HS-5 (cell line): ENCODE results near the gene RBM6.

Source experiments
- DNase-seq: peaks from one replicate; pipeline ENCODE4 v3.0.0-alpha.2; 2012; ENCODE audit warnings: low read depth

The RBM6 gene

DNA sequence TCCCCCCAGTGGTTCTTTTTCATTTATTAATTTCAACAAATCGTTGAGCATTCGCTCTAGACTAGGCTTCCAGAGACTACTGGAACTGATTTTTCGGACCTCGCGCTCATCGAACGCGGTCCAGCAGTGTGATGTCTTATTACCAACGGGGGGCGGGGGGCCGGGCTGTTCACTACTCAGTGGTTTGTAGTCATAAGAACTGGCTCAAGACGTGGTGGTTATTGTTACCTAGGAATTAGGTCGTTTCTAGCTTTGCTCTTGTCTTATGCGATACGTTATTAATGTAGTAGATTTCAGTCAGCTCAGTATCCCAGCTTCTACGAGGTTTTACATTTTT, 149.6 kb downstream of the RBM6 start:
- no peak for DNase-seq

- DNase-seq = no peak
These were observed 151.0 kb downstream of the RBM6 start for GRCh38 chr3:50090984-50091383.

DNA sequence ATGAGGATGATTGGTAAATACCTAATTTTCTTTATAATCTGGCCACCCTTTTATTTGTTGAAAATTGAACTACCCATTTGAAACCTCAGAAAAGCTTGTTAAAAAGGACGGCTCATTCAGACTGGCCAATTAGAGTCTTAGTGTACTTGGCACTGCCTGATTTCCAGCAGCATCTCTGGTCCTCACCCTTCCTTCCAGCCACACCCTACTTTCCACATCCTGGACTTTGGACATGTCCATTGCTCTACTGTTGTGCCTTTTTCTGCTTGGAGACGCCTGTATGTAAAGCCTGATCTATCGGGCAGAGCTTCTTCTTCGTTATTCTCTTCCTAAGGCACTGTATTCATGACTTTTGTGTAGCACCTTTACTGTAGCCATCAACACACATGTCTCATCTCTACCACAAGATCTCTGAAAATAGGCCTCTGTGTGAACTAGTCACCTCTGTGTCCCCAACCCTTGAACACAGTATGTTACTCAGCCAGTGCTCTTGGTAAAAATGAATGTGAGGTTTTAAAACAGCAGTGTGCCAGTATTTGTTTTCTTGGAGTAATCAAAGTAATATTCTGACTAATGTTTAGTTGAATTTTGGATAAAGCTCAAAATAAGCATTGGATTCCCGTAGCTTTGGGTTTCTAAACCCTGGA, 155.5 kb downstream of the RBM6 start:
- no peak for DNase-seq

GRCh38 chr3:50100386-50100785, 160.4 kb downstream of the RBM6 start:
- DNase-seq = no peak

GRCh38 chr3:50100956-50101845, 161.3 kb downstream of the RBM6 start:
- DNase-seq = no peak

DNA sequence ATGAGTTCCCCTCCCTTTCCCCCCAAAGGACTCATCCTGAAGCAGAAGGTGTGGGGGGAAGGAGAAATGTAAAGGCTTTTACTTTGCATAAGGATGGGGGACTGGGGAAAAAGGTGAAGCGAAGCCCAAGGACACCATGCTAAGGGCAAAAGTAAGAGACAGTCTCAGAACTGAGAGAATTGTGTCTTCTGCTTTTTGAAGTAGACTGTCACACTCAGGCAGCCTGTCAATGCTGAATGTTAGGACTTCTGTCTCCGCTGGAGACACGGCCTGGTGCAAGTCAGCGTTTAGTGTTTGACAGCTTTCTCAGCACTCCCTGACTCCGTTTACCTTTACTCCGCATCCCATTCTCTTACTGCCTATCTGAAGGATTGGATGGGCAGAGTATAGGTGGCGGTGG, 162.6 kb downstream of the RBM6 start:
- DNase-seq = no peak

DNA sequence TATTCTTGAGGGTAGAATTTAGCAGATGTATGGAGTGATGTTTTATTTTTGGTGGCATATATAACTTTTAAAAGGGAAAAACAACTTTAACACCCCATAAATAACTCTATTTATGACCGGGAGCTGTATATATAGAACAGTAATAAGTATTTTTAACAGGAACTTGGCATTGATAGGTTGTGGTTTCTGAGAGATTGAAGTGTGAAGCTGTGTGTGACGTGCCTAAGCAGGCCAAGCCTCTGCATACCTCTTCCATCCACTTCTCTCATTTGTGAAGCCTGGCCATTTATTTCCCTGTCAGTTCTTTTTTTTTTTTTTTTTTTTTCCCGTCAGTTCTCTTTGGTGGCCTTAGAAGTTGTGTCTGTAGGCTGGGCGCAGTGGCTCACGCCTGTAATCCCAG, 171.8 kb downstream of the RBM6 start:
- DNase-seq = no peak

DNA sequence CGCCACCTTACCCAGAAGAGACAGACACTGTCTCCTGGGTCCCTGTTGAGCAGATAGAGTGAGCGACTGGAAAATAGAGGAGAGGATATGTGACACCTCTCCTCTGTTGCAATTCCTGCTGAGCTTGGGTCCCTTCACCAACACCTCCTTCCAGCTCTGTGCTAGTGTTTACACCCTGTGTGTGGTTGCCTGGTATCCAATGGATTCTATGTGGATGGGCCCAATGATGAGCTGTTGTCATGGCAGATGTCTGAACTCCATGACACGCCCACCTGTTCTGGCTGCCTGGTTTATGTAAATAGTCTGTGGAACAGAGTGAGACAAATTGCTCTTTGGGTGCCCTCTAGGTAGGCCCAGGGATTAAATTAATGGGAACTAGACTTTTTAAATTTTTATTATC, 172.5 kb downstream of the RBM6 start:
- DNase-seq = no peak

DNA sequence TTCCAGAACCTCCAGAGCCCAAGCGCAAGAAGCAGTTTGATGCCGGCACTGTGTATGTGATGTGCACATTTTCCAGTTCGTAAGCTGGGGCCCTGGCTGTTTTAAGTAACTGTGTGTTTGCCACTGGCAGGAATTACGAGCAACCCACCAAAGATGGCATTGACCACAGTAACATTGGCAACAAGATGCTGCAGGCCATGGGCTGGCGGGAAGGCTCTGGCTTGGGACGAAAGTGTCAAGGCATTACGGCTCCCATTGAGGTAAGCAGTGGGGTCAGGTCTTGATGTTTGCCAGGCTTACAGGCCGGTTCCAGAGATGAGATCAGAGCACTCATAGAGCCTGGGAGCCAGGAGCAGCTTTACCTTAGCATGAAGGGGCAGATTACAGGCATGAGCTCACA, 177.2 kb downstream of the RBM6 start:
- no peak for DNase-seq

- no peak for DNase-seq
These were observed 178.3 kb downstream of the RBM6 start for GRCh38 chr3:50118237-50118636.

DNA sequence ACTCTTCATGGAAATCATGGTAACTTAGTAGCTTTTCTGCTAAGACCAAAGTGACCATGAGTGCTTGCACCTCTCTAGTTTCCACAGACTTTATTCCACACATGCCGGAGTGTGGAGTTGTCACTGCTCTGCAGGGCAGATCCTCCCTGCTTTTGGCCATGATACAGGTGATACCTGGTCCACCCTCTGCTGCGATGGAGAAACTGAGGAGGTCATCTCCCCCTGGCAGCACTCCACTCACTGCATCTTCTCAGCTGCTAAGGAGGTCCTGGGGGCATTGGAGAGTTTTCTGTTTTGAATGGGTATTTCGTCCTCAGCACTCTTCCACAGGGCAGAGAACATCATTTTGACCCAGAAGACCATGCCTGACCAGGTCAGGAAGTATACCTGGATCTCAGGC, 179.8 kb downstream of the RBM6 start:
- DNase-seq = no peak

- DNase-seq = no peak
These were observed 180.6 kb downstream of the RBM6 start for GRCh38 chr3:50120364-50121071.

- DNase-seq = peak; percentile 34
These were observed 181.4 kb downstream of the RBM6 start for GRCh38 chr3:50121072-50122032.

DNA sequence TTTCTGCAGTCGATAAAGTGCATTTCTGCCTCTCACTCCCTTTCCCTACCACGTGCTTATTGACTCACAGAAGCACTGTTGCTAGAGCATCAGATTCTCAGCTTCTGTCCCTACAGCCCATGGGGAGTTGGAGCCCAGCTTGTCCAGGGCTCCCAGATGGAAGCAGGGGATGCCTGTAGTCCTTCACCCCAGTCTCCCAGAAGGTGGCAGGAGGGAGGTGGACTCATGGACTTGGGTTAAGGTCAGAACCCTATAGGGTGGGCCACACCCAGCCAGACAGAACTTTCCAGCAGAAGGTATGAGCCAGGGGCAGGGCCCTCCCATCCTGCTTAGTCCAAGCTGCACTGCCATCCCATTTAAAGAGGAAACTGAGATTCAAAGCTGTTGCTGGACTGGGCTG, 182.1 kb downstream of the RBM6 start:
- DNase-seq = no peak

- DNase-seq = no peak
These were observed 182.9 kb downstream of the RBM6 start for GRCh38 chr3:50122661-50123391.

DNA sequence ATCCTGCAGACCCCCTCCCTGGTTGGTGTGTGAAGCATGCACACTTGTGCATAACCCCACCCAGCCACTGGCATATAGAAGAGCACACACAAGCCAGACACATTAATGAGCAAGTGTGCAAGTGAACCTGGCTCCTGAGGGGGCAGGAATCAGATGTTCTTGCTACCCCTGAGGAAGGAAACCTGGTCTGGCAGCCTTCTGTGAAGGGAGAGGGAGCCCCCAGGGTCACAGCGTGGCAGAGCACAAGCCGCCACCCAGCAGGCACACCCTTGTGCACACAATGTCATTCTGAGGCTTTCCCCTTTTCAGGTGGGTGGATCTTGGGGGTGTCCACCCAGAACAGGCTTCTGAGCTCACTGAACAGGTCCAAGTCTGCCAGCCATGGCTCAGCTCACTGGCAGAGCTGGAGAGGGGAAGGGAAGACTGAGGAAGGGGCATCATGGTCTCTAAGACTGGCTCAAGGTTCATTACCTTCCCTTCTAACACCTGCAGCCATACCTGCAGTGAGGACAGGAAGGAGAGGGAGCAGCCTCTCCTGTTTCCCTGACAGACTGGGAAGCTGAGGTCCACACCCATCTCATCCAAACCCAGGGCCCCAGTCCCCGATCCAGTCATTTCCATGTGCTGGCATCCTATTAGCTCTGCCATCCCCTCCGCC, 183.6 kb downstream of the RBM6 start:
- no peak for DNase-seq

GRCh38 chr3:50124052-50124799, 184.3 kb downstream of the RBM6 start:
- no peak for DNase-seq

- DNase-seq = no peak
These were observed 184.8 kb downstream of the RBM6 start for GRCh38 chr3:50124800-50125178.

DNA sequence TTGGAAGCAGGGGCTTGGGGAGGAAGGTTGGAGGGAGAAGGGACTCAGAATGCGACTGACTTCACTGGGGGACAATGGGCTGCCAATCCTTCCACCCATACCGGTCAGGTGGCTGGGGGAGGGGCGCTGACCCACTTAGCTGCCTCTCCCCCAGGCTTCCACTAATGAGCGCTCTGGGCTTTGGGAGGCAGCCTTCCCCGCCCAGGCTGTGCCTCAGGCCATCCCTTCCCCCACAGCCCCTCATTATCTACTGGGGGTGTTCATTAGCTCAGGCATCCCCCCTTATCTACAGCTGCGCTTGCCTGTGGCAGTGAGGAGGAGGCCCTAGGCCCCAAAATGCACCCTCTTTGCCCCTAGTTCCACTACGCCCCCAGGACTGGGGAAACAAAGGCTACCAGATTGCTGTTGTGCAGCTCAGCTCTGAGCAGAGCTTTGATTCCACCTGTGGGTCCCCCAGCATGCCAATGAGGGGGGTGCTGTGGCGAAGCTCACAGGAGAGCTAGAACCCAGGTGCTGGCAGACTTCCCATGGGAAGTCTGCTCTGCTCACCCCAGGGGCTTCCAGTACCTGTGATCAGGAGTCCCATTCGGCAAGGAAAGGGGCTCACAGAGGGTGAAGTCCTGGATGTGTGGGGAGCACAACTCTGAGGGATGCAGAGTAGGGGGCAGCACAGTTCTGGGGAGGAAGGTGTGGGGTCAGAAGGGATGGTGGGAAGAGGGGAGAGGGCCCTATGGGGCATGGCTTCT, 185.8 kb downstream of the RBM6 start:
- no peak for DNase-seq
